ENCODE results near the gene DPF3. TPM values are rescaled to one million over a fixed set of nuclear protein-coding genes. Genes with fewer than 3 reads are reported as not detected.

Gene DPF3
- total RNA-seq, 6 experiments from 2014 or later = 4.1 to 6.6 (median 5.4) TPM

DNA sequence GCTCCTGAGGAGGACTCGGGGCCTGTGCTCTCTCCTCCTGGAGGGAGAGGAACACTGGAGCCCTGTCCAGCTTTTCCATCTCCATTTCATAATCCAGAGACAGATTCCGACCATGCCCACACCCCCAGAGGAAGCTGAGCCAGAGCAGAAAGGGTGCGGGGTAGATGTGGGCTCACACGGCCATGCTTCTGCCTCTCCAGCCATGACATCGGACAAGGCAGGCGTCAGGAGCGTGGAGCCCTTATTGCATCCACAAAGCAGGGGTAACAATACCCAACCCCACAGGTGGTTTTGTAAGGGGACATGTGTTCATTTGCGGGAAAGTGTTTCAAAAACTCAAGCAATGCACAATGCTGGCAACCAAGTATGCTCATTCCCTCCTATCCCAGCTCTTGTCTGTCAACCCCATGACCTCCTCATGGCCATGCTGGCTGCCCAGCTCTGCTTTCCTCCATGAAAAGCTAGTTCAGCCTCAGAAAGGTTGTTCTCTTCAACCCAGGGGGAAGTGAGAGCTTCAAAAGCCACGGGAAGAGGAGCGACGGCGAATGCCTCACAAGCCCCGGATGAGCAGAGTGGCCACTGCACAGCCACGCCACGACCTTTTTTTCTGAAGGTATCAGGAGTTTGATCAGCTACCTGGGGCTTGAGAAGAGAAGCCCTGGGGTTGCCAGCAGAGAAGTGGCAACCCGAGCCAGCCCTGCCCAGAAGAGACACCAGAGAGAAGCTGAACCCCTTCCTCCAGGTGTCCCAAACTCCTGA lies 161.7 kb downstream of the DPF3 start:
- Mint-ChIP-seq H3K36me3 (ENCODE audit: low read depth) (peaks cover 28% of the 10 kb centered on the region), H3K9me3 (no peaks in the 10 kb centered on the region), H3K4me1 (ENCODE audit: low read depth) (peaks cover 22% of the 10 kb centered on the region), H3K4me3 (no peak overlapping the region; the same call in 1 of the 2 replicates), H3K27ac (no peak overlapping the region), H3K27me3 (ENCODE audit: insufficient read depth) (peaks cover 3% of the 10 kb centered on the region)
- TF ChIP-seq, protein P1, sequence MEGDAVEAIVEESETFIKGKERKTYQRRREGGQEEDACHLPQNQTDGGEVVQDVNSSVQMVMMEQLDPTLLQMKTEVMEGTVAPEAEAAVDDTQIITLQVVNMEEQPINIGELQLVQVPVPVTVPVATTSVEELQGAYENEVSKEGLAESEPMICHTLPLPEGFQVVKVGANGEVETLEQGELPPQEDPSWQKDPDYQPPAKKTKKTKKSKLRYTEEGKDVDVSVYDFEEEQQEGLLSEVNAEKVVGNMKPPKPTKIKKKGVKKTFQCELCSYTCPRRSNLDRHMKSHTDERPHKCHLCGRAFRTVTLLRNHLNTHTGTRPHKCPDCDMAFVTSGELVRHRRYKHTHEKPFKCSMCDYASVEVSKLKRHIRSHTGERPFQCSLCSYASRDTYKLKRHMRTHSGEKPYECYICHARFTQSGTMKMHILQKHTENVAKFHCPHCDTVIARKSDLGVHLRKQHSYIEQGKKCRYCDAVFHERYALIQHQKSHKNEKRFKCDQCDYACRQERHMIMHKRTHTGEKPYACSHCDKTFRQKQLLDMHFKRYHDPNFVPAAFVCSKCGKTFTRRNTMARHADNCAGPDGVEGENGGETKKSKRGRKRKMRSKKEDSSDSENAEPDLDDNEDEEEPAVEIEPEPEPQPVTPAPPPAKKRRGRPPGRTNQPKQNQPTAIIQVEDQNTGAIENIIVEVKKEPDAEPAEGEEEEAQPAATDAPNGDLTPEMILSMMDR (IDR thresholded peaks at IDR 0.05) = no peak
- DNase-seq = no peak

DNA sequence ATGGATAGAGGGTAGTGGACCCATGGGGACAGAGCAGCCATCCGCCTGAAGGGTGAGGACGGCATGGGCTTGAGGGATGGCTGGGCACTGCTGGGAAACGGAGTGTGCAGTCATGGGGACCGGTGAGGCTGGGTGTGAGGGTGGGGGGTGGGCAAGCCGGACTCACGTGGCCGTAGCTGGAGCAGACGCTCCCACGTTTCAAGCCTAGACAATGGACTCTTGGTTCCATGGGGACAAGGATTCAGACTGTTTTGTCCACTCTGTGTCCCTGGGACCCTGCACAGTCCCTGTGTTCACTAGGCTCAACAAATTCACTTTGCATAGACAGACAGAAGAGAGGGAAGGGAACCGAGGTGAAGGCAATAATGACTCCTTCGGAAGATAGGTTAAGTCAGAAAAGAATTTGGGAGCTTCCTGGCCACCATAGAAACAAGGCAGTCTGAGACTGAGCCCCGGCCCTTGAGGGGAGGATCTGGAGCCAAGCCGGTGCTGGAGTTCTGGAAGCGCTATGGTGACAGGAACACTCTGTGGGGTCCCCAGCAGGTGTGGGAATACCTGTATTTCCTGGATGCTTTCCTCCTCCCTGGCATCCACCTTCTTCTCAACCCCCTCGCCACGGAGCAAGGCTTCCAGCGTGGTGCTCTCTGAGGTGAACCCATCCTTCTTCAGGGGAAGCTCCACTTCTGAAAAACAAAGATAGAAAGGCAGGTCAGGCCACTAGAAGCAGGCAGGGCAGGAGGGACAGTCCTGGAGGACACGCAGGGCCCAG lies 162.5 kb downstream of the DPF3 start:
- H3K36me3 Mint-ChIP-seq (ENCODE audit: low read depth) = peaks cover 35% of the 10 kb centered on the region
- H3K4me3 Mint-ChIP-seq = no peak overlapping the region
- peaks cover 3% of the 10 kb centered on the region for H3K27me3 Mint-ChIP-seq (ENCODE audit: insufficient read depth)
- DNase-seq = no peak
- H3K27ac Mint-ChIP-seq = no peak overlapping the region
- TF ChIP-seq, protein P1 (IDR thresholded peaks at IDR 0.05) = no peak
- no peaks in the 10 kb centered on the region for H3K9me3 Mint-ChIP-seq
- peaks cover 15% of the 10 kb centered on the region for H3K4me1 Mint-ChIP-seq (ENCODE audit: low read depth)

- Mint-ChIP-seq H3K9me3 (no peaks in the 10 kb centered on the region), H3K27ac (no peak overlapping the region), H3K4me1 (ENCODE audit: low read depth) (peaks cover 5% of the 10 kb centered on the region), H3K36me3 (ENCODE audit: low read depth) (peaks cover 35% of the 10 kb centered on the region), H3K4me3 (no peak overlapping the region), H3K27me3 (ENCODE audit: insufficient read depth) (peaks cover 3% of the 10 kb centered on the region)
- no peak for DNase-seq
- TF ChIP-seq, protein P1 (IDR thresholded peaks at IDR 0.05) = no peak
Measured at GRCh38 chr14:72730468-72730867, 163.4 kb downstream of the DPF3 start.

- no peaks in the 10 kb centered on the region for H3K9me3 Mint-ChIP-seq
- H3K36me3 Mint-ChIP-seq (ENCODE audit: low read depth) = peaks cover 40% of the 10 kb centered on the region
- no peak for DNase-seq
- H3K27me3 Mint-ChIP-seq (ENCODE audit: insufficient read depth) = peaks cover 2% of the 10 kb centered on the region; the same call in 1 of the 2 replicates
- H3K4me3 Mint-ChIP-seq = no peak overlapping the region
- H3K27ac Mint-ChIP-seq = no peak overlapping the region
- peaks cover 8% of the 10 kb centered on the region; the same call in 1 of the 2 replicates for H3K4me1 Mint-ChIP-seq (ENCODE audit: low read depth)
- TF ChIP-seq, protein P1 (IDR thresholded peaks at IDR 0.05) = no peak
Measured at GRCh38 chr14:72726444-72726843, 167.5 kb downstream of the DPF3 start.

- no peak overlapping the region for H3K27ac Mint-ChIP-seq
Measured at GRCh38 chr14:72723858-72724530, 169.9 kb downstream of the DPF3 start.

More at GRCh38 chr14:72723858-72724530, 169.9 kb downstream of the DPF3 start:
- Mint-ChIP-seq H3K9me3 (no peaks in the 10 kb centered on the region), H3K36me3 (ENCODE audit: low read depth) (peaks cover 29% of the 10 kb centered on the region), H3K4me3 (no peak overlapping the region), H3K27me3 (ENCODE audit: insufficient read depth) (peaks cover 2% of the 10 kb centered on the region; the same call in 1 of the 2 replicates), H3K4me1 (ENCODE audit: low read depth) (peaks cover 8% of the 10 kb centered on the region; the same call in 1 of the 2 replicates)
- no peak for DNase-seq
- TF ChIP-seq, protein P1 (IDR thresholded peaks at IDR 0.05) = no peak
